Colonic mucosa (tissue), 4 donors: ENCODE results near the gene EYA2. TPM values are rescaled to one million over a fixed set of nuclear protein-coding genes. Genes with fewer than 3 reads are reported as not detected.

Source experiments
- DNase-seq: peaks from one replicate; pipeline ENCODE4 v3.0.0-alpha.2; 2020
- H3K27ac ChIP-seq: fragments of 200-600 bp; one replicate; pipeline ENCODE4 v1.8.0; 2021
- H3K27me3 ChIP-seq: fragments of 200-600 bp; one replicate; pipeline ENCODE4 v1.8.0; 2021
- H3K36me3 ChIP-seq: fragments of 200-600 bp; one replicate; pipeline ENCODE4 v1.8.0; 2021
- H3K4me1 ChIP-seq: fragments of 200-600 bp; one replicate; pipeline ENCODE4 v1.8.0; 2021; ENCODE audit warnings: mild to moderate bottlenecking
- H3K4me3 ChIP-seq: fragments of 200-600 bp; one replicate; pipeline ENCODE4 v1.8.0; 2021
- H3K9ac ChIP-seq, 2 donors: one replicate each; pipeline ENCODE4 v1.7.0; 2013; ENCODE audit warnings: control low read depth in 2 of 2, low read depth in 2 of 2, low read length in 2 of 2
- H3K9me3 ChIP-seq: fragments of 200-600 bp; one replicate; pipeline ENCODE4 v1.8.0; 2021
- CTCF ChIP-seq: fragments of 200-600 bp; IDR thresholded peaks from one replicate; pipeline ENCODE4 v1.8.0; 2022; ENCODE audit warnings: antibody characterized with exemption, mild to moderate bottlenecking
- intact Hi-C: fragments of 100-400 bp; cut with DNase I; formaldehyde crosslinking; loops from one replicate; pipeline ENCODE4 v1.14.1; 2022
- total RNA-seq, 2 donors: library from RNA; stranded (reverse); fragmentation: NEBNext Ultra II Directional in 1 of 2; extraction: Animal tissue kit (Norgen Biotek cat#: 25700) in 1 of 2; gene quantifications; one replicate each; pipeline ENCODE4 v1.2.1, GENCODE V29; 2021
- donor health status: healthy.
- donor health status: DM: no; HTN: no; CAD: no.
- donor health status: DM: no; HTN: no; CAD: no.

EYA2 gene
- total RNA-seq, 2 donors from 2014 or later = 8.9 to 16.8 TPM

- H3K9ac ChIP-seq = no peak overlapping the region
- H3K27me3 ChIP-seq = no peaks in the 10 kb centered on the region
- no peak for TF ChIP-seq CTCF
- peaks cover 22% of the 10 kb centered on the region for H3K36me3 ChIP-seq
- H3K27ac ChIP-seq = no peak overlapping the region
- no peak overlapping the region for H3K4me3 ChIP-seq
- H3K4me1 ChIP-seq = no peaks in the 10 kb centered on the region
- intact Hi-C loops = no loop called here
- no peaks in the 10 kb centered on the region for H3K9me3 ChIP-seq
- no peak for DNase-seq
These were observed 334.0 kb downstream of the EYA2 start for GRCh38 chr20:47228654-47229053.

GRCh38 chr20:47230811-47231256, 336.2 kb downstream of the EYA2 start:
- no peak for TF ChIP-seq CTCF

GRCh38 chr20:47231382-47232039, 336.9 kb downstream of the EYA2 start:
- no peak overlapping the region for H3K4me3 ChIP-seq
- TF ChIP-seq CTCF = no peak
- intact Hi-C loops = no loop called here
- no peak overlapping the region for H3K9ac ChIP-seq
- H3K9me3 ChIP-seq = no peaks in the 10 kb centered on the region
- H3K27ac ChIP-seq = no peak overlapping the region
- no peaks in the 10 kb centered on the region for H3K27me3 ChIP-seq
- peaks cover 18% of the 10 kb centered on the region for H3K36me3 ChIP-seq
- no peak for DNase-seq
- H3K4me1 ChIP-seq = no peaks in the 10 kb centered on the region

More at GRCh38 chr20:47230811-47231256, 336.2 kb downstream of the EYA2 start:
- Histone ChIP-seq H3K36me3 (peaks cover 22% of the 10 kb centered on the region), H3K27me3 (no peaks in the 10 kb centered on the region), H3K27ac (no peak overlapping the region), H3K4me1 (no peaks in the 10 kb centered on the region), H3K9me3 (no peaks in the 10 kb centered on the region), H3K4me3 (no peak overlapping the region), H3K9ac (no peak overlapping the region)
- intact Hi-C loops = no loop called here
- no peak for DNase-seq

- no peak overlapping the region for H3K4me3 ChIP-seq
- H3K36me3 ChIP-seq = peaks cover 16% of the 10 kb centered on the region
- H3K4me1 ChIP-seq = no peaks in the 10 kb centered on the region
- TF ChIP-seq CTCF = no peak
- H3K27ac ChIP-seq = no peak overlapping the region
- H3K9ac ChIP-seq = no peak overlapping the region
- no peak for DNase-seq
- intact Hi-C loops = no loop called here
- H3K9me3 ChIP-seq = no peaks in the 10 kb centered on the region
- H3K27me3 ChIP-seq = no peaks in the 10 kb centered on the region
These were observed 337.9 kb downstream of the EYA2 start for GRCh38 chr20:47232518-47232917.

- Histone ChIP-seq H3K9me3 (no peaks in the 10 kb centered on the region), H3K4me1 (no peaks in the 10 kb centered on the region), H3K9ac (no peak overlapping the region), H3K27ac (no peak overlapping the region), H3K27me3 (no peaks in the 10 kb centered on the region), H3K4me3 (no peak overlapping the region), H3K36me3 (peaks cover 16% of the 10 kb centered on the region)
- no peak for TF ChIP-seq CTCF
- DNase-seq = no peak
- intact Hi-C loops = no loop called here
These were observed 338.9 kb downstream of the EYA2 start for GRCh38 chr20:47233333-47234188.
